ENCODE data around the gene EPHB6.

Gene EPHB6

GRCh38 chr7:142876991-142877910 is 22.4 kb downstream of the EPHB6 start:
- no peak for DNase-seq (ENCODE audit: low spot score)

- no peak for DNase-seq (ENCODE audit: low spot score)
These were observed 23.4 kb downstream of the EPHB6 start for GRCh38 chr7:142878315-142878714.

GRCh38 chr7:142879060-142879459 is 24.2 kb downstream of the EPHB6 start:
- DNase-seq (ENCODE audit: low spot score), result no peak

- DNase-seq (ENCODE audit: low spot score), result peak; percentile 63
These were observed 26.1 kb downstream of the EPHB6 start for GRCh38 chr7:142880876-142881505.

- DNase-seq (ENCODE audit: low spot score), result no peak
These were observed 26.9 kb downstream of the EPHB6 start for GRCh38 chr7:142881586-142882337.

GRCh38 chr7:142882338-142882678 is 27.4 kb downstream of the EPHB6 start:
- no peak for DNase-seq (ENCODE audit: low spot score)

- DNase-seq (ENCODE audit: low spot score), result no peak
These were observed 28.3 kb downstream of the EPHB6 start for GRCh38 chr7:142883145-142883544.

GRCh38 chr7:142883571-142884285 is 28.9 kb downstream of the EPHB6 start:
- no peak for DNase-seq (ENCODE audit: low spot score)

GRCh38 chr7:142884286-142884640 is 29.4 kb downstream of the EPHB6 start:
- DNase-seq (ENCODE audit: low spot score), result no peak

GRCh38 chr7:142885311-142886230 is 30.7 kb downstream of the EPHB6 start, which contains the start of gene TRPV6:
TSS of gene TRPV6 (minus strand) at chr7:142885745.
- DNase-seq (ENCODE audit: low spot score), result no peak

GRCh38 chr7:142886866-142887265 is 32.0 kb downstream of the EPHB6 start:
- DNase-seq (ENCODE audit: low spot score), result no peak

GRCh38 chr7:142887282-142888015 is 32.6 kb downstream of the EPHB6 start:
- DNase-seq (ENCODE audit: low spot score), result no peak

- DNase-seq (ENCODE audit: low spot score), result no peak
These were observed 34.9 kb downstream of the EPHB6 start for GRCh38 chr7:142889816-142890215.

- DNase-seq (ENCODE audit: low spot score), result no peak
These were observed 36.1 kb downstream of the EPHB6 start for GRCh38 chr7:142890874-142891485.

GRCh38 chr7:142891490-142892082 is 36.7 kb downstream of the EPHB6 start:
- DNase-seq (ENCODE audit: low spot score), result no peak

GRCh38 chr7:142892951-142893350 is 38.1 kb downstream of the EPHB6 start:
- DNase-seq (ENCODE audit: low spot score), result no peak

GRCh38 chr7:142894112-142894984 is 39.5 kb downstream of the EPHB6 start:
- no peak for DNase-seq (ENCODE audit: low spot score)

- no peak for DNase-seq (ENCODE audit: low spot score)
These were observed 40.2 kb downstream of the EPHB6 start for GRCh38 chr7:142894985-142895593.
